Uterus (tissue), 2 donors: Measurements from ENCODE around the gene PPP1R27.

Experiments used
- CTCF ChIP-seq, 4 experiments: fragments of 200-600 bp in 2 of 4; fragments of 450-650 bp in 2 of 4; sonication (generic) in 2 of 4; IDR thresholded peaks; one replicate each; pipeline ENCODE4 v1.5.1; 2016 to 2019; ENCODE audit warnings: antibody characterized with exemption in 4 of 4, mild to moderate bottlenecking in 2 of 4, moderate library complexity in 1 of 4
- POLR2A ChIP-seq, 2 donors: fragments of 450-650 bp; IDR thresholded peaks; one replicate each; pipeline ENCODE4 v1.6.1; 2016; ENCODE audit warnings: antibody characterized with exemption in 2 of 2, mild to moderate bottlenecking in 1 of 2, moderate library complexity in 1 of 2

- no peak for TF ChIP-seq CTCF (IDR thresholded peaks at IDR 0.05)
- TF ChIP-seq POLR2A (IDR thresholded peaks at IDR 0.05): no peak
These were observed 12.2 kb upstream of the PPP1R27 start for GRCh38 chr17:81846743-81847689.
